Pulmonary artery endothelial cell (primary cell): ENCODE data around the gene UNC13B. TPM values are rescaled to one million over a fixed set of nuclear protein-coding genes. Genes with fewer than 3 reads are reported as not detected.
"Not testable (repeated sequence)": the region's sequence is repeated elsewhere in the genome, so short reads cannot be mapped to it uniquely, and the experiment has no call there.

Source experiments
- DNase-seq: peaks from one replicate; pipeline ENCODE4 v3.0.0-alpha.2; 2011; ENCODE audit warnings: low read depth, low spot score
- total RNA-seq: library from RNA; depleted of rRNA; stranded (reverse); fragments of >200 nt; gene quantifications from 2 replicates; pipeline ENCODE4 v1.2.3, GENCODE V29; 2014

UNC13B gene
- total RNA-seq, 1 donor from 2014 or later: 41.3 TPM

DNA sequence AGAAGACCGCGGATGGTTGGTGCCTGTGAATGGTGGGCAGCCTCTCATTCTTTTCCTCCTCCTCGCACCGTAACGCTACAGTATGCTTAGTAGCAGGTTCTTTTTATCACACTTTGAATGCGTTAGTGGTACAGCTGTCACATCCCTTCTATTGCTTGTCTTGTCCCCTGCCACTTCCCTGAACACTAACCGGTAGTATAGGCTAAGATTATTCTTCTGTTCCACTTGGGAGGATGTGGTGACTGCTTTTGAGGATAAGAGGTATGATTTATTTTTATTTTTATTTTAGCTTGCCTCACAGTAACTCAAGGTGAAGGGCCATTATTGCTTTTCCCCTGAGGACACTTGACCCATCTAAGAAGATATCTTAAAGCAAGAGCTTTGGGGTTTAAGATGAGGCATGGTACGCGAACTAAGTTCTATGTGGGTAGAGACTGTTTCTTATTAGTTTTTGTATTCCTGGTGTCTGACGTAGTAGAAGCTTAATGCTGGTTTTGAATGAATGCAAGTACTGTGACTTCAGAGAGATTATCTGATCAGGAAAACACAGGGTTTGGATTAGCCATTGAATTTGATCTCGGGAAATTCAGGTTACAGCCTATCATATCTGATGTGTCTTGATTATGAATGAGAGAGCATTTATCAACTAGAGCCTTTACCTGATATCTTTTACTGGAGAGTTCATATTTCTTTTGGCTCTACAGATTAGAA is 951 bp downstream of the UNC13B start:
- no peak for DNase-seq

DNA sequence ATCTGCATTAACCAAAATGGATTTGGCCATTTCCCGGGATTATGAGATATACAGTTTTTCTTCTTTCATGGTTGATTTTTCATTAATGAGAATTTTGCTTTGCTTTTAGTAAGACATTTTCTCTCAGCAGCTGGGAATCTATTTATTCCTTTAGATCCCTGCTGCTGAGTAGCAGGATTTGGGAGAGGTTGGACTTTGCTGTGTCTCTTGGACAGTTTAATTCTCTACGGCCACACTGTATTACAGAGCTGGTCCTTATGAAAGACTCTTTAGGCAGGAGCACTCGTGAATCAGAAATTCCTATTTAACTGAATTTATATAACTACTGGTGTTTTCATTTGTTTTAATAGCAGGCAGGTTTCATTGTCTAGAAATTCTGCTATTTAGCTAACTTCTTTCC is 1.6 kb downstream of the UNC13B start:
- DNase-seq: no peak

DNA sequence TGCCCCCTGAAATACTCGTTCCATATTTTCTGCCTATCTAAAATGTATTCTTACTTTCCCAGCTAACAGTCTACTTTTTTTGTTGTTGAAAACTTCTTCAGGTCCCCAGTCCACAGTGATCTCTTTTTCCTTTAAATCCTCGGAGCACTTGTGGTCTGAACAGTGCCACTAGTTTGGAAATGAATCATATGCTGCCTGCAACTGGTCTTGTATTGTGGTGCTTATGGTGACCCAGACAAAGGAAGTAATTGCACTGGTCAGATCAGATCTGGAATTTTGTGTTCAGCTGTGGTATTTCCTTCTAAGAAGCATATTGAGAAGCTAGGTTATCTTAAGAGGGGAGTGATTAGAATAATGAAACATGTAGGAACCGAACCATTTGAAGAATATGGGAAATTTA is 2.9 kb downstream of the UNC13B start:
- DNase-seq: peak; percentile 74

DNA sequence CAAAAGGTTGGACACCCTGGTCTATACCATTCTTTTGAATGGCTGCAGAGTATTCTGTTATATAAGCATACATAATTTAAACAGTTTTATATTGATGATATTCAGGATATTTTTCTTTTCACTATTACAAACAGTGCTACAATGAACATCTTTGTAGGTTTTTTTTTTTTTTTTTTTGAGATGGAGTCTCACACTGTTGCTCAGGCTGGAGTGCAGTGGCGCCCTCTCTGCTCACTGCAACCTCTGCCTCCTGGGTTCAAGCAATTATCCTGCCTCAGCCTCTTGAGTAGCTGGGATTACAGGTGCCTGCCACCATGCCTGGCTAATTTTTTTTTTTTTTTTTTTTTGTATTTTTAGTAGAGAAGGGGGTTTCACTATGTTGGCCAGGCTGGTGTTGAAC is 5.6 kb downstream of the UNC13B start:
- not testable (repeated sequence) for DNase-seq

DNA sequence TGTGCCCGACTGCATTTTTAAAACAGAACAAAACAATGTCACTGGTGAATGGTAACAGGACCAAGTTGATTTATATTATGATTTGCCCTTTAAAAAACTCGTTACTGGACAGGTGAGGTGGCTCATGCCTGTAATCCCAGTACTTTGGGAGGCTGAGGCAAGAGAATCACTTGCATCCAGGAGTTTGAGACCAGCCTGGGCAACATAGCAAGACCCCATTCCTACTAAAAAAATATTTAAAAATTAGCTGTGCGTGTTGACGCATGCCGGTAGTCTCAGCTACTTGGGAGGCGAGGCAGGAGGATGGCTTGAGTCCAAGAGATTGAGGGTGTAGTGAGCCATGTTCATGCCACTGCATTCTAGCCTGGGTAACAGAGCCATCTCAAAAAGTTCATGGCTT is 7.2 kb downstream of the UNC13B start:
- DNase-seq: no peak

DNA sequence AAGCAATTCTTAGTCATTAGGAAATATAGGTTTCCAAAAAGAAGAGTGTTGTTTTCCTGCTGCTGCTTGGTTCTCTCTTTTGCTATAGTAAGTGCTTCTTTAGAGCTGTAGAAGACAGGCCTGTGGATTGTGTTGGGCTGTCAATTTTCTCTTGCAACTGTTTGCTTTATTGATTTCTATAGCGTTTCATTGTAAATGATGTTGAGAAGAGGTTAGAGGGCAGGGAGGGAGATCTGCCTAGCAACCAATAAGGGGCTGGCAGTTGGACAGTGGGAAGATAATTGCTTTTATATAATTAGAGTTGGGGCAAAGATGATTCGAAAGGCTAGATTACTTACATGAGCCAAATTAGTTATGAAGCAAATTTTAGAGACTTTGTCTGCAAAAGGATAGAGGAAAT is 11.1 kb downstream of the UNC13B start:
- no peak for DNase-seq

DNA sequence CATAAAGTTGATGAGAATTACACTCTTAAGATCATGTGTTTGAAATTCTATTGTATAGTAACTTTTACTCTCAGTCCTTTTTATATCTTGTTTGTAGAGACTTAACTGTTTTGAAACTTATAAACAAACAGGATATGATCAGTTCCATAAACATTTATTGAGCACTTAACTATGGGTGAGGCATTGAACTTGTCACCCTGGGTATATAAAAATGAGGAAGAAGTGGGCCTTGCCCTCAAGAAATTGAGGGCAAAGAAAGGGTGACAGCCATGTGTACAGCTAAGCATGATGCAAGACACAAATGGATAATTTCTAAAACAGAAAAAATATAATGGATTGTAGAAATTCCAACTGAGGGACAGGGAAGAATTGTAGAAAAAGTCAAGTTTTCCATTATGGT is 15.7 kb downstream of the UNC13B start:
- no peak for DNase-seq

DNA sequence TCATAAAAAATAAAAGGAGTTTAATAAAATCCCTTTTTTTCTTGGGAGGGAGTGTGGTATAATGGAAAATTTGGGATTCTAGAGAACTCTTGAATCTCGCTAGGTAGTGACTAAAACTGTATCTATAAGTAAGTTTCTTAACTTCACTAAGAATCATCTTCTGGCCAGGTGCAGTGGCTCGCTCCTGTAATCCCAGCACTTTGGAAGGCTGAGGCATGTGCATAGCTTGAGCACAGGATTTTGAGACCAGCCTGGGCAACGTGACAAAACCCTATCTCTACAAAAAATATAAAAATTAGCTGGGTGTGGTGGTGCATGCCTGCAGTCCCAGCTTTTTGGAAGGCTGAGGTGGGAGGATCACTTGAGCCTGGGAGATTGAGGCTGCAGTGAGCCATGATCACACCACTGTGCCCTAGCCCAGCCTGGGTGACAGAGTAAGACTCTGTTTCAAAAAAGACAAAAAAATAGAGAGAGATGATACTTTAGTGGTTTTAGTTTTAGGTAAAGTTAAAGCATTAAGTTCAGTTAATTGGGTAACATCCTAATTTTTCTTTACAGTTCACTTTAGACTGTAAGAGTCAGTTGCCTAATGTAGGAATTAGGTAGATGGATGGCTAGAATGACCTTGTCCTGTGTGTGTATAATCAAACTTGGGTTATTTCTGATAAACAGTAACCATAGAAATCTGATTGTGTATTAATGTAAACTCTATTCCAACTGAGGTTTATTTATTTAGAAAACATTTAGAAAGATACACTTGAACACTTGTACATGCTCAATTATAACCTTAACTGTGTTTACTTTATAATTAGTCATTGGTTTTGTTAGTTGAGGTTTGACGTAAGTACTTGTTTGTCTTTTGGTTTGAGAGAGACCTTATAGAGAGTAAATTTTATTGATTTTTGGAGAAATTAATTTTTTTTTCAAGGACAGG is 17.8 kb downstream of the UNC13B start:
- DNase-seq: no peak

DNA sequence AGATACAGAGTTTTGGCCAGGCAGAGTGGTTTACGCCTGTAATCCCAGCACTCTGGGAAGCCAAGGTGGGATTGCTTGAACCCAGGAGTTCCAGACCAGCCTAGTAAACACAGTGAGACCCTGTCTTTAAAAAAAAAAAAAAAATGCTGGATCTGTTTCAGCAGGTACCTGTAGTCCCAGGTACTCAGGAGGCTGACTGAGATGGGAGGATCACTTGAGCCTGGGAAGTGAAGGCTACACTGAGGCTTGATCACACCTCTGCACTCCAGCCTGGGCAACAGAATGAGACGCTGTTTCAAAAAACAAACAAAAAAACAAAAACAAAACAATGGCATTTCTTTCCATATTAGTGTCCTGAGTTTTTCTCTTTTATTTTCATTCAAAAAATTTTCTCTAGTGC is 19.0 kb downstream of the UNC13B start:
- DNase-seq: no peak

DNA sequence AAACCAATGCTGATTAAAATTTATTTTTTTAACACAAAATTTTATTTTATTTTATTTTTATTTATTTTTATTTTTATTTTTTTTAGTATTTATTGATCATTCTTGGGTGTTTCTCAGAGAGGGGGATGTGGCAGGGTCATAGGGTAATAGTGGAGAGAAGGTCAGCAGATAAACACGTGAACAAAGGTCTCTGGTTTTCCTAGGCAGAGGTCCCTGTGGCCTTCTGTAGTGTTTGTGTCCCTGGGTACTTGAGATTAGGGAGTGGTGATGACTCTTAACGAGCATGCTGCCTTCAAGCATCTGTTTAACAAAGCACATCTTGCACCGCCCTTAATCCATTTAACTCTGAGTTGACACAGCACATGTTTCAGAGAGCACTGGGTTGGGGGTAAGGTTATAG is 20.6 kb downstream of the UNC13B start:
- DNase-seq: not testable (repeated sequence)

DNA sequence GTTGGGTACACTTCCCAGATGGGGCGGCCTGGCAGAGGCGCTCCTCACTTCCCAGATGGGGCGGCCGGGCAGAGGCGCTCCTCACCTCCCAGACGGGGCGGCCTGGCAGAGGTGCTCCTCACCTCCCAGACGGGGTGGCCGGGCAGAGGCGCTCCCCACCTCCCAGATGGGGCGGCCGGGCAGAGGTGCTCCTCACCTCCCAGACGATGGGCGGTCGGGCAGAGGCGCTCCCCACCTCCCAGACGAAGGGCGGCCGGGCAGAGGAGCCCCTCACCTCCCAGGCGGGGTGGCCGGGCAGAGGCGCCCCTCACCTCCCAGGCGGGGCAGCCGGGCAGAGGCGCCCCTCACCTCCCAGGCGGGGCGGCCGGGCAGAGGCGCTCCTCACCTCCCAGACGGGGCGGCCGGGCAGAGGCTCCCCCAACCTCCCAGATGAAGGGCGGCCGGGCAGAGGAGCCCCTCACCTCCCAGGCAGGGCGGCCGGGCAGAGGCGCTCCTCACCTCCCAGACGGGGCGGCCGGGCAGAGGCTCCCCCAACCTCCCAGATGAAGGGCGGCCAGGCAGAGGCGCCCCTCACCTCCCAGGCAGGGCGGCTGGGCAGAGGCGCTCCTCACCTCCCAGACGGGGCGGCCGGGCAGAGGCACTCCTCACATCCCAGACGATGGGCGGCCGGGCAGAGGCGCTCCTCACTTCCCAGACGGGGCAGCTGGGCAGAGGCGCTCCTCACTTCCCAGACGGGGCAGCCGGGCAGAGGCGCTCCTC is 21.4 kb downstream of the UNC13B start:
- not testable (repeated sequence) for DNase-seq

DNA sequence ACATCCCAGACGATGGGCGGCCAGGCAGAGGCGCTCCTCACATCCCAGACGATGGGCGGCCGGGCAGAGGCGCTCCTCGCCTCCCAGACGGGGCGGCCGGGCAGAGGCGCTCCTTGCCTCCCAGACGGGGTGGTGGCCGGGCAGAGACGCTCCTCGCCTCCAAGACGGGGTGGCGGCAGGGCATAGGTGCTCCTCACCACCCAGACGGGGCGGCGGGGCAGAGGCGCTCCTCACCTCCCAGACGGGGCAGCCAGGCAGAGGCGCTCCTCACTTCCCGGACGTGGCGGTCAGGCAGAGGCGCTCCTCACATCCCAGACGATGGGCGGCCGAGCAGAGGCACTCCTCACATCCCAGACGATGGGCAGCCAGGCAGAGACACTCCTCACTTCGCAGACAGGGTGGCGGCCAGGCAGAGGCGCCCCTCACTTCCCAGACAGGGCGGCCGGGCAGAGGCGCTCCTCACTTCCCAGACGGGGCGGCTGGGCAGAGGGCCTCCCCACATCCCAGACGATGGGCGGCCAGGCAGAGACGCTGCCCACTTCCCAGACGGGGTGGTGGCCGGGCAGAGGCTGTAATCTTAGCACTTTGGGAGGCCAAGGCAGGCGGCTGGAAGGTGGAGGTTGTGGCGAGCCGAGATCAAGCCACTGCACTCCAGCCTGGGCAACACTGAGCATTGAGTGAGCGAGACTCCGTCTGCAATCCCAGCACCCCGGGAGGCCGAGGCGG is 22.1 kb downstream of the UNC13B start:
- not testable (repeated sequence) for DNase-seq

DNA sequence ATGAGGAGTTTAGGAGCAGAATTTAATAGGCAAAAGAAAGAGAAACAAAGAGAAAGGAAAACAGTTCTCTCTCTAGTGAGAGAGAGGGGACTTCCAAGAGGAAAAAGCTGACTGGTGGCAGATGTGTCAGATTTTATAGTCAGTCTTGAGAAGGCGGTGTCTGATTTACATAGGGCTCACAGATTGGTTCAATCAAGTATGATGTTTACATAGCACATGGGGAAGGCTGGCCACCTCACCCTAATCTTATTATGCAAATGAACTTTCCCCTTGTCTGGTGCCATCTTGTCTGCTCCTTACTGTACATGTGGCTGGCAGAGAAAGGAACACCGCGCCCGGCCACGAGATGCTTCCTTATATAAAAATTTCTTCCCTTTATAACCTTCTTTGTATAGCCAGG is 24.7 kb downstream of the UNC13B start:
- no peak for DNase-seq

DNA sequence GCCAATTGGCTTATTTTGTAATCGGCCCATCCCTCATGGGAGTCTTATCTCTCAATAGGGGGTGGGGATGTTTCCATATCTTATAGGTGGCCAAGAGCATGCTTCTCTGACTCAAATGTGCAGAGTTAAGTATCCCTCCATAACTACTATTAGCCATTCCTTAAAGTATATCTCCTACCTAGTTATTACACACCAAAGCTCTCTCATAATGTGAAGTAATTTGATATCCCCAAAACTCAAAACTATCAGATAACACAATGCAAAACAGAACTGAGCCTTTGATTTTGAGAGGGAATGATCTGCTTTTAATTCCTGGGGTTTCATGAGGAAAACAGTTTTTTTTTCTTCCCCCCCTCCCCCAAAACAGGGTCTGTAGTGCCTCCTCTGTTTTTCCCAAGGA is 28.4 kb downstream of the UNC13B start:
- no peak for DNase-seq

DNA sequence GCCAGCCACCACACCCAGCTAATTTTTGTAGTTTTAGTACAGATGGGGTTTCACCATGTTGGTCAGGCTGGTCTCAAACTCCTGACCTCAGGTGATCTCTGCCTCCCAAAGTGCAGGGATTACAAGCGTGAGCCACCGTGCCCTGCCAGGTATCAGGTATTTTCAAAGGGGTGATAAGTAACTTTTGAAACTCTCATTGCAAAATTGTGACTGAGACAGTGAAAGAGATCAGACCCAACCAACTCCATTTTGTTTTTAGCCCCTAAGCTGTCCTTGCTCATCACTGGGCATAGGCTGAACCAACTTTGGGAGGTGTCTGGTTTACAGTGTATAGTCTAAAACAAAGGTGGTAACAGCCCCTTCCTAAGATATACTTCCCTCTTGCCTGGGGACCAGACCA is 29.3 kb downstream of the UNC13B start:
- no peak for DNase-seq

DNA sequence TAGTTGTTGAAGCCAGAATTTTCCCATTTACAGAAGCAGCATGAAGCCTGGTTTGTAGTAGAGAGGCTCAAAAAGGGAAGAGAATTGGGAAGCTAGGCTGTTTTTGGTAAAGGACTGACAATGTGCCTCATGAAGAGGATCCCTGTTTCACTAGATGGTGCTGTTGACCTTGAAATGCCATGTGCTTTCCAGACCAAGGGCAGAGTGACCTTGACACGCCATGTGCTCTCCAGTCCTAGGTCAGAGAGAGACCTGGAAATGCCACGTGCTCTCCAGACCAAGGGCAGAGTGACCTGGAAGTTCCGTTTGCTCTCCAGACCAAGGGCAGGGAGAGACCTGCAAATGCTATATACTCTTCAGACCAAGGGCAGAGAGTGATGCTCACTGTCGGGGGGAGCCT is 32.0 kb downstream of the UNC13B start:
- no peak for DNase-seq

DNA sequence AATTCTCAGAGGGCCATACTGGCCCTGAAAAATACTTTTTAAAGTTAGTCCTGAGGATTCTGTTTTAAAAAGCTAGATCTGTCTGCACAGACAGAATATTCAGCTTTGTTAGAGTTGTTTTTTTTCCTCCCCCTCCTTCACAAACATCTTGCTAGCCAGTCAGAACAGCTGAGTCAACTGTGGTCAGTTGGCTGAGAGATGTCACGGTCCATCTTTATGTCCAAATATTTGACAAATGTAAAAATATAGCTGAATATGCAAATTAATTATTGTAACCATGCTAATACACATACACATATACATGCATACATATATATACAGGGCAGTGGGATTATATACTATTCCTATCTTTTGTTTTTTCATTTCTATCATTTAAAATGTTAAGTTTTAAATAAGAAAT is 33.9 kb downstream of the UNC13B start:
- DNase-seq: no peak

DNA sequence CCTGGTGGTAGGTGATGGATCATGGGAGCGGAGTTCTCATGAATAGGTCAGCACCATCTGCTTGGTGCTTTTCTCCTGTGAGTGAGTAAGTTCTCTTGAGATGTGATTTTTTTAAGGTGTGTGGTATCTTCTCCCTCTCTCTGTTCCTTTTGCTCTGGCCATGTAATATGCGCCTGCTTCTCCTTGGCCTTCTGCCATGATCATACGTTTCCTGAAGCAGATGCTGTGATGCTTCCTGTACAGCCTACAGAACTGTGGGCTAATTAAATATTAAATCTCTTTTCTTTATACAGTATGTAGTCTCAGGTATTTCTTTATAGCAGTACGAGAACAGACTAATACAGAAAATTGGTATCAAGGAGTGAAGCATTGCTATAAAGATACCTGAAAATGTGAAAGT is 36.4 kb downstream of the UNC13B start:
- DNase-seq: no peak

DNA sequence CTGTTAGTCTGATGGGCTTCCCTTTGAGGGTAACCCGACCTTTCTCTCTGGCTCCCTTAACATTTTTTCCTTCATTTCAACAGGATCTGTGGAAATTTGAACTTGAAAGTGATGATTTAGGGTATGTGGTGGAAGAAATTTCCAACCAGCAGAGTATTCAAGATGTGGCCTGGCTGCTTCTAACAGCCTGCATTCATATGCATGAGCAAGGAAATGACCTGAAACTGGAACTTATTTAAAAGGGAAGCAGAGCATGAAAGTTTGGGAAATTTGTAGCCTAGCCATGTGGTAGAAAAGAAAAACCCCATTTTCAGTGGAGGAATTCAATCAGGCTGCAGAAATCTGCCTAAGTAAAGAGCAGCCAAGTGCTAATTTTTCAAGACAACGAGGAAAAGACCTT is 41.7 kb downstream of the UNC13B start:
- DNase-seq: no peak

DNA sequence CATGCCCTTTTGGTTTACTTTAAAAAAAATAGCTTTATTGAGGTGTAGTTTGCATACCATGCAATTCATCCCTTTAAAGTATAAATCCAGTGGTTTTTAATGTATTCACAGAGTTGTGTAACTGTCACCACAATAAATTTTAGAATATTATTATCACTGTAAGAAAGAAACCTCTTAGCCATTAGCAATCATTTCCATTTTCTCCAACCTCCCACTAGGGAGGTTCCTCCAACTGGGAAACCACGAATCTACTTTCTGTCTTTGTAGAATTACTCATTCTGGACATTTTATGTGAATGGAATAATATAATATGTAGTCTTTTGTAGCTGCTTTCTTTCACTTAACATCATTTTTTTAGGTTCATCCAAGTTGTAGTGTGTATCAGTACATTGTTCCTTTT is 43.5 kb downstream of the UNC13B start:
- no peak for DNase-seq

DNA sequence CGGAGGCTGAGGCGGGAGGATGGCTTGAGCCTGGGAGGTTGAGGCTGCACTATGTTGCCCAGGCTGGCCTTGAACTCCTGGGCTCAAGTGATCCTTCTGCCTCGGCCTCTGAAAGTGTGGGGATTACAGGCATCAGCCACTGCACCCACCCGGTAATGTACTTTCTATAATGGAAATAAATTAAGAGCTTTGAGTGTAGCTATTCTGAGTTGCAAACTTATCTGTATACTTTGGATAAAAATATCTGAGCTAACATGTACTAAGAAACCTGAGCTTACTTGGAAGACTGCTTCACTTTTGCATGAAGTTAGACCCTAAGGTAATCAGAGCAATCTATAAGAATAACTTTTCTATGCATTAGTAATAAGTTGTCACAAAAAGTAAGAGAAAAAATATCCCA is 50.0 kb downstream of the UNC13B start:
- no peak for DNase-seq
